ENCODE measurements around the gene AVL9.
"Not testable (repeated sequence)": the region's sequence is repeated elsewhere in the genome, so short reads cannot be mapped to it uniquely, and the experiment has no call there.

AVL9 gene

DNA sequence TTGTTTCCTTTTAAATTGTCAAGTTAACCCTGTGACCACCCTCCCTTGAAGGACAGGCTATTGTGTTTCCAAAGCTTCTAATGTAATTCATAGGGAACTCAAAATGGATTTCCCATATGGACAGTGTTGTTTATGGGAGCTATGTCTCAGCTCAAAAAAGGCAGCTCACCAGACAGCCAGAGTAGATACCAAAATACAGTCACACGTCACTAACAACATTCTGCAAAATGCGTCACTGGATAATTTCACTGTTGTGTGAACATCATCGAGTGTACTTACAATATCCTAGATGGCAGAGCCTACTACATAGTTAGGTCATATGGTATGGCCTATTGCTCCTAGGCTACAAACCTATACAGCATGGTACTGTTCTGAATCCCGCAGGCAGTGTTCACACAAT, 97.4 kb downstream of the AVL9 start:
- TF ChIP-seq, protein P1, sequence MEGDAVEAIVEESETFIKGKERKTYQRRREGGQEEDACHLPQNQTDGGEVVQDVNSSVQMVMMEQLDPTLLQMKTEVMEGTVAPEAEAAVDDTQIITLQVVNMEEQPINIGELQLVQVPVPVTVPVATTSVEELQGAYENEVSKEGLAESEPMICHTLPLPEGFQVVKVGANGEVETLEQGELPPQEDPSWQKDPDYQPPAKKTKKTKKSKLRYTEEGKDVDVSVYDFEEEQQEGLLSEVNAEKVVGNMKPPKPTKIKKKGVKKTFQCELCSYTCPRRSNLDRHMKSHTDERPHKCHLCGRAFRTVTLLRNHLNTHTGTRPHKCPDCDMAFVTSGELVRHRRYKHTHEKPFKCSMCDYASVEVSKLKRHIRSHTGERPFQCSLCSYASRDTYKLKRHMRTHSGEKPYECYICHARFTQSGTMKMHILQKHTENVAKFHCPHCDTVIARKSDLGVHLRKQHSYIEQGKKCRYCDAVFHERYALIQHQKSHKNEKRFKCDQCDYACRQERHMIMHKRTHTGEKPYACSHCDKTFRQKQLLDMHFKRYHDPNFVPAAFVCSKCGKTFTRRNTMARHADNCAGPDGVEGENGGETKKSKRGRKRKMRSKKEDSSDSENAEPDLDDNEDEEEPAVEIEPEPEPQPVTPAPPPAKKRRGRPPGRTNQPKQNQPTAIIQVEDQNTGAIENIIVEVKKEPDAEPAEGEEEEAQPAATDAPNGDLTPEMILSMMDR (IDR thresholded peaks at IDR 0.05; ENCODE audit: low read depth, low read length), result no peak
- DNase-seq (ENCODE audit: extremely low read depth, low read depth), result no peak

GRCh38 chr7:32594965-32595490, 99.7 kb downstream of the AVL9 start:
- TF ChIP-seq, protein P1 (IDR thresholded peaks at IDR 0.05; ENCODE audit: low read depth, low read length), result no peak
- DNase-seq (ENCODE audit: extremely low read depth, low read depth), result no peak

DNA sequence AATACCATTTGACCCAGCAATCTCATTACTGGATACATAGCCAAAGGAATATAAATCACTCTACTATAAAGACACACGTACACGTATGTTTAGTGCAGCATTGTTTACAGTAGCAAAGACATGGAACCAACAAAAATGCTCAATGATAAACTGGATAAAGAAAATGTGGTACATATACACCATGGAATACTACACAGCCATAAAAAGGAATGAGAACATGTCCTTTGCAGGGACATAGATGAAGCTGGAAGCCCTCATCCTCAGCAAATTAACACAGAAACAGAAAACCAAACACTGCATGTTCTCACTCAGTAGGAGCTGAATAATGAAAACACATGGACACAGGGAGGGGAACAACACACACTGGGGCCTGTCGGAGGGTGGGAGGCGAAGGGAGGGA, 105.9 kb downstream of the AVL9 start:
- DNase-seq (ENCODE audit: extremely low read depth, low read depth), result not testable (repeated sequence)

- TF ChIP-seq, protein P1 (IDR thresholded peaks at IDR 0.05; ENCODE audit: low read depth, low read length), result no peak
- DNase-seq (ENCODE audit: extremely low read depth, low read depth), result no peak
Observed at GRCh38 chr7:32602470-32602869, 107.2 kb downstream of the AVL9 start.

DNA sequence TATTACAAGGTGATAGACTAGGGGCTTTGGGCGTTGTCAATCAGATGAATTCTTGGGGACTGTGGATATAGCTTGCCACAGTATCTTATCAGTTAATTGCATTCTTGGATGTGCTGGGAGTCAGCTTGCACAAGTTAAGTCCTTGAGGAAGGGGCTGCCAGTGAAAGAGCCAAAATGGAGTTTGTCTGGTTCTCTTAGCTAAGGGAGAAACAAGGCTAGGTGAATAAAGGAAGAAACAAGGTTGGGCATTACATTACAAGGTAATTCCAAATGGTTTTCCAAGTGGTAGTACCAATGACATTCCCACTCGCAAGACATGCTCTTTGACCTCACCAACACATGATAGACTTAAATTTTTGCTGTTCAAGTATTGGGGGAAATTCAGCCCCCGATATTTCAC, 108.2 kb downstream of the AVL9 start:
- DNase-seq (ENCODE audit: extremely low read depth, low read depth), result not testable (repeated sequence)

GRCh38 chr7:32604047-32604446, 108.8 kb downstream of the AVL9 start:
- DNase-seq (ENCODE audit: extremely low read depth, low read depth), result not testable (repeated sequence)

- TF ChIP-seq, protein P1 (IDR thresholded peaks at IDR 0.05; ENCODE audit: low read depth, low read length), result no peak
- DNase-seq (ENCODE audit: extremely low read depth, low read depth), result no peak
Observed at GRCh38 chr7:32605032-32605431, 109.7 kb downstream of the AVL9 start.

GRCh38 chr7:32609463-32609862, 114.2 kb downstream of the AVL9 start:
- DNase-seq (ENCODE audit: extremely low read depth, low read depth), result no peak
- TF ChIP-seq, protein P1 (IDR thresholded peaks at IDR 0.05; ENCODE audit: low read depth, low read length), result no peak

DNA sequence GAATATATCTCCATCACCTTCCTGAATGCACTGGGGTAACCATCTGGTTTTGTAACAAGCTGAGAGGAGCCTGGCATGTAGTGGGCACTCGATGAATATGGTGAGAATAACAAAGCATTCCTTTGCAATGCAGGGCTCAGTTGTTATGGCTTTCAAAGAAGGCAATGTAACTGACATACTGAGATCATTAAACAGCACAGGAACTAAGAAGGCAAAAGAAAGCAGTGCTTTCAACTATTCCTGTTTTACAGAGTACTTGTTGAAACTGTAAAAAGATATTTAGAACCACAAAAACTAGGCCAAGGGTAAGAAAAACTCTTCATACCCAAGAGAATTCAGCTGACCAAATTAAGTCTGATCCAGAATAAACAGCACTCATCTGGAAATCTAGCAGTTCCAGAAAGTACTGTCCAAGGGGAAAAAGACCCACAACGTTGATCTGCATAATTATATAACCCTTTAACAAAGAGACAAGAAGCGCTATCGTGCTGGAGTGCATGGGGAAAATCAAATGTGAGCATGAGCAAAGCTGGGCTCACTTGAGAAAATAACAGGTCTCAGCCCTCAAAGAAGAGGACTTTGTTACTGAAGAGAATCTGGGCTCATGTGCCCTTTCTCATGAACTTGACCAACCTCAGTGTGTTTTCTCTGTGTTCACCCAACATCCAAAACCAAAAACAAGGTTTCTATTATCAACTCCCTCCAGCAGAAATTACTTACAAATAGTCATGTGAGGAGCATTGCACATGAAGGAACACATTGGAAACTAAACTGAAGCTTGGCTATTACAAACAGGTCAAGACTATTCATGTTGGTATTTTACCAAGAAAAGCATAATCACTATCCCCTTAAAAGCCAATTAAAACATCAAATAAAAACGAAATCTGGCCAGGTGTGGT, 116.2 kb downstream of the AVL9 start:
- no peak for DNase-seq (ENCODE audit: extremely low read depth, low read depth)
- TF ChIP-seq, protein P1 (IDR thresholded peaks at IDR 0.05; ENCODE audit: low read depth, low read length), result no peak
